HG03039 (cell line): ENCODE measurements around the gene CABP1.
"Not testable (repeated sequence)": the region's sequence is repeated elsewhere in the genome, so short reads cannot be mapped to it uniquely, and the experiment has no call there.

Experiments used
- ATAC-seq: cut with Tn5 transposase; IDR thresholded peaks from one replicate; pipeline ENCODE4 v1.9.1; 2021; ENCODE audit warnings: mild to moderate bottlenecking, moderate library complexity; ENCODE audit not compliant: unreplicated experiment

Gene CABP1

GRCh38 chr12:120639771-120640721 is at the start of gene CABP1:
TSS of gene CABP1 (plus strand) at chr12:120640626. CDS start at chr12:120640686, 60 bp downstream.
- ATAC-seq = peak; percentile 54

GRCh38 chr12:120590741-120591407 is 49.6 kb upstream of the CABP1 start:
- no peak for ATAC-seq

- ATAC-seq = no peak
Observed at GRCh38 chr12:120592121-120593049, 48.0 kb upstream of the CABP1 start.

- no peak for ATAC-seq
Observed at GRCh38 chr12:120596901-120597300, 43.5 kb upstream of the CABP1 start.

GRCh38 chr12:120597861-120598260 is 42.6 kb upstream of the CABP1 start:
- no peak for ATAC-seq

GRCh38 chr12:120598674-120599463 is 41.6 kb upstream of the CABP1 start:
- ATAC-seq = no peak

- no peak for ATAC-seq
Observed at GRCh38 chr12:120599672-120600552, 40.5 kb upstream of the CABP1 start.

GRCh38 chr12:120602416-120602815 is 38.0 kb upstream of the CABP1 start:
- ATAC-seq = not testable (repeated sequence)

GRCh38 chr12:120610560-120610959 is 29.9 kb upstream of the CABP1 start:
- ATAC-seq = no peak

- not testable (repeated sequence) for ATAC-seq
Observed at GRCh38 chr12:120611534-120611933, 28.9 kb upstream of the CABP1 start.

GRCh38 chr12:120614848-120615247 is 25.6 kb upstream of the CABP1 start:
- ATAC-seq = no peak

- not testable (repeated sequence) for ATAC-seq
Observed at GRCh38 chr12:120617193-120617592, 23.2 kb upstream of the CABP1 start.

GRCh38 chr12:120617767-120618166 is 22.7 kb upstream of the CABP1 start:
- ATAC-seq = not testable (repeated sequence)

GRCh38 chr12:120618954-120619615 is 21.3 kb upstream of the CABP1 start:
- no peak for ATAC-seq

- ATAC-seq = no peak
Observed at GRCh38 chr12:120620624-120621023, 19.8 kb upstream of the CABP1 start.

- ATAC-seq = no peak
Observed at GRCh38 chr12:120625557-120626419, 14.6 kb upstream of the CABP1 start.

GRCh38 chr12:120628919-120629318 is 11.5 kb upstream of the CABP1 start:
- ATAC-seq = no peak
